T-helper 1 cell treated with Interleukin-12 subunit alpha and Interleukin-12 subunit beta and Interleukin-4 antibody, amounts not matched to agents 30 ng/mL and 1 ng/mL, for 36 hours (primary cell): ENCODE data around the gene SLC16A1. TPM values are rescaled to one million over a fixed set of nuclear protein-coding genes. Genes with fewer than 3 reads are reported as not detected.
"Not testable (repeated sequence)": the region's sequence is repeated elsewhere in the genome, so short reads cannot be mapped to it uniquely, and the experiment has no call there.

Experiments
- intact Hi-C: fragments of 100-400 bp; cut with micrococcal nuclease; formaldehyde crosslinking; loops from one replicate; pipeline ENCODE4 v1.15.1; 2024
- total RNA-seq: library from RNA; stranded (reverse); gene quantifications from 2 replicates; pipeline ENCODE4 v1.2.3, GENCODE V29; 2022

SLC16A1 gene, protein sequence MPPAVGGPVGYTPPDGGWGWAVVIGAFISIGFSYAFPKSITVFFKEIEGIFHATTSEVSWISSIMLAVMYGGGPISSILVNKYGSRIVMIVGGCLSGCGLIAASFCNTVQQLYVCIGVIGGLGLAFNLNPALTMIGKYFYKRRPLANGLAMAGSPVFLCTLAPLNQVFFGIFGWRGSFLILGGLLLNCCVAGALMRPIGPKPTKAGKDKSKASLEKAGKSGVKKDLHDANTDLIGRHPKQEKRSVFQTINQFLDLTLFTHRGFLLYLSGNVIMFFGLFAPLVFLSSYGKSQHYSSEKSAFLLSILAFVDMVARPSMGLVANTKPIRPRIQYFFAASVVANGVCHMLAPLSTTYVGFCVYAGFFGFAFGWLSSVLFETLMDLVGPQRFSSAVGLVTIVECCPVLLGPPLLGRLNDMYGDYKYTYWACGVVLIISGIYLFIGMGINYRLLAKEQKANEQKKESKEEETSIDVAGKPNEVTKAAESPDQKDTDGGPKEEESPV
- 47.7 and 48.8 TPM in 2 replicates for total RNA-seq

DNA sequence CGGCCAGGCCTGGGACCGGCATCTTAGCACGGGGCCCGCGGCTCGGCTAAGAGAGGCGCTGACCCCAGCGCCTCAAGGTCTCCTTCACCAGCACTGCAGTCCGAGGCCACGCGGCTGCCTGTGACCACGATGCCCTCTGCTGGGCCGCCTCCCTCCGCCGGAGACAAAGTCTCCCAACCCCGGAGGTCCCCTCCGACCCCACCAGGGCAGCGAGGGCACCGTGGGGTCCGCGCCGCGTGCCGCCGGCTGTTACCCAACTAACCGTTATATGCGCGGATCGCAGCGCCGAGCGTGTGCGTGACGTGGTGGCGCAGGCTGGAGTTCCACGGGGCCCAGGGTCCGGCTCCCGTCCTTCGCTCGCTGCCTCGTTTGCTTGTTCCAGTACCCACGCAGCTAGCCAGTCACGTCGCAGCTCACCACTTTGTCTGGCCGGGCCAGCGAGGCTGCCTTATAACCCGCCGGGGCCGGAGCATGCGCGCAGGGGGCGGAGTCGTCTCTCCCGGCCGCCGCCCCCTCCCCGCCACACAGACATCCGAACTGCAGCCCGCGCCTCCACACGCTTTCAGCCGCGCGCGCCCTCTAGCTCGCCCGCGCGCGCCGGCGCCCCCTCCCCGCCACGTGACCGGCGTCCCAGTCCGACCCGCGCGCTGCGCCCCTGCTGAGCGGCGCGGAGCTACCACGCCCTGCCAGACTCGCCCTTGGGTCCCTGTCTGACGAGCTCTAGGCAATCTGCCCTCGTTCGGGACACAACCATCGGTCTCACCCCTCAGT is at the start of gene SLC16A1:
Gene SLC16A1 (minus strand): TSS at position 424 of the 771 bp plus-strand sequence. CDS start 26,888 bp downstream, outside the sequence.
- intact Hi-C loops = loop anchor here (1.0 to 10.0 kb wide), 15 partner anchors 51 to 1761 kb away; partner anchors contain the start of genes BCAS2, CAPZA1, CTTNBP2NL and LRIG2

GRCh38 chr1:113003751-113004690 is 48.0 kb upstream of the SLC16A1 start:
- intact Hi-C loops = no loop called here

GRCh38 chr1:113002297-113002696 is 46.3 kb upstream of the SLC16A1 start:
- intact Hi-C loops = no loop called here

GRCh38 chr1:112998592-112999235 is 42.7 kb upstream of the SLC16A1 start:
- intact Hi-C loops = no loop called here

GRCh38 chr1:112997781-112998180 is 41.8 kb upstream of the SLC16A1 start:
- intact Hi-C loops = no loop called here

DNA sequence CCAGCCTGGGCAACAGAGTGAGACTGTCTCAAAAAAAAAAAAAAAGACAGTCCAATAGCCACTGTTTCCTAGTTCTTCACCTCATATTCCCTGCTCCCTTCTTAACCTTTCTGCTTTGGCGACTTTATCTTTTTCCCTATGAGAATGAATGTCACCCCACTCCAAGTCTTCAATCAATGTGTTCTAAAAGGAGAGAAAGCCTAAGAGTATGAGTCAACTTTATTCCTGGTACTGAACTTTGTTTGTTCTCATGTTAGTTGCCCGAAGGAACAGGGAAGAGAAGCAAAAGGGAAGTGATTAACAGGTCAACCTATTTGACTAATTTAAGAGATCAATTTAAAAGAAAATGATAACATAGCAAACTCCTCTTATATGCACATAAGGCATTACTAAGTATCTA is 39.9 kb upstream of the SLC16A1 start:
- intact Hi-C loops = no loop called here

- intact Hi-C loops = not testable (repeated sequence)
Observed at GRCh38 chr1:112995021-112995420, 39.0 kb upstream of the SLC16A1 start.

GRCh38 chr1:112992780-112993179 is 36.8 kb upstream of the SLC16A1 start:
- intact Hi-C loops = no loop called here

DNA sequence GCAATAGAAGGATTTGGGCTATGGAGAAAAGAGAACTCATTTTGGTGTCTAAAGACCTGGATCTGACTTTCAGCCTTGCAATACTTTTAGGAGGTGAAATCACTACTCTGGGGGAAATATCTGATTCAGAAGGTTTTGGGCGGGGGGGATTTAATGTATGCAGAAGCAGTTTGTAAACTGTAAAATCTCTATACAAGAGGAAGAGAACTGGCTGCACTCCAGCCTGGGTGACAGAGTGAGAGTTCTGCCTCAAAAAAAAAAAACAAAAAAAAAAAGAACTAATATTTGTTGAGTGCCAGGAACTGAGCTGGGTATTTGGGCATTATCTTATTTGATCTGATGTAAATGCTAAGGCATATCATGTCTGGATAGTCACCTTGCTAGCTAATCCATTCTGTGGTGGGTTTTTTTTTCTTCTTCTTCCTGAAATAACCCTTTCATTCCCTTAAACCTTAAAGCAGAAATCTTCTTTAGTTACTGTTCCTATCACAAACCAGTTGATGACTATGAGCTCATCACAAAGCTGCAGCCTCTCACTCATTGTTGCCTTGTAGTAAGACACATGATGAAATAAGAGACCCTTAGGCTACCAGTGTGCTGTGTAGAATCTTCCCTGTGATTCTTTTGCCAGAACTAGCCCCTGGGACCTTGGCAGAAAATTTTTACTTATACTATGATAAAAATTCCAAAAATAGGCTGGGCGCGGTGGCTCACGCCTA is 35.6 kb upstream of the SLC16A1 start:
- intact Hi-C loops = no loop called here

DNA sequence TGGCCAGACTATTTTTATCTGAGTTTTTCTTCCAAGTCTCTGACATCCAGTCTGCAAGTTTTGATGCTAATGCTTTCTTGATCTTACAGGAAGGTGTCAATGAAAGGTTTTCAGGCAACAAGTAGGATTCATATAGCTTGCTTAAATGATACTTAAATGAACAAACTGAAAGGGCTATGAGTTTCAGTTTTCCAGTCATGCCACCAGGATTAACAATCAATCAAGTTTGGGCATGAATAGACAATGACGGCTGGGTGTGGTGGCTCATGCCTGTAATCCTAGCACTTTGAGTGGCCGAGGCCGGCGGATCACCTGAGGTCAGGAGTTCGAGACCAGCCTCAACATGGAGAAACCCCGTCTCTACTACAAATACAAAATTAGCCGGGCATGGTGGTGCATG is 34.3 kb upstream of the SLC16A1 start:
- intact Hi-C loops = no loop called here

- intact Hi-C loops = no loop called here
Observed at GRCh38 chr1:112988367-112988766, 32.4 kb upstream of the SLC16A1 start.

DNA sequence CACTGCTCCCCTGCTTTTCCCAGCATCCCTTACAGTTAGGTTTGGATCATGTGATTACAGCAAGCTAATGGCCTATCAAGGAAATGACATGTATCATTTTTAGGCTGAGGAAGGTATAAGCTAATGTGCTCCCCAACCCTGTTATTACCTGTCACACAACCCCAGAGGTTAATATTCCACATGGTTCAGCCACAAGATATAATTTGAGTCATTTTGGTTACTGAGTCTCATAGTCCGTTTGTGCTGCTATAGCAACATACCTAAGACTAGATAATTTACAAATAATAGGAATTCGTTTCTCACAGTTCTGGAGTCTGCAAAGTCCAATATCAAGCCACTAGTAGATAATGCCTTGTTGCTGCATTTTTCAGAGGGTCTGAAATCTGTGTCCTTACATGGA is 29.1 kb upstream of the SLC16A1 start:
- intact Hi-C loops = no loop called here

- intact Hi-C loops = no loop called here
Observed at GRCh38 chr1:112983537-112984131, 27.6 kb upstream of the SLC16A1 start.

DNA sequence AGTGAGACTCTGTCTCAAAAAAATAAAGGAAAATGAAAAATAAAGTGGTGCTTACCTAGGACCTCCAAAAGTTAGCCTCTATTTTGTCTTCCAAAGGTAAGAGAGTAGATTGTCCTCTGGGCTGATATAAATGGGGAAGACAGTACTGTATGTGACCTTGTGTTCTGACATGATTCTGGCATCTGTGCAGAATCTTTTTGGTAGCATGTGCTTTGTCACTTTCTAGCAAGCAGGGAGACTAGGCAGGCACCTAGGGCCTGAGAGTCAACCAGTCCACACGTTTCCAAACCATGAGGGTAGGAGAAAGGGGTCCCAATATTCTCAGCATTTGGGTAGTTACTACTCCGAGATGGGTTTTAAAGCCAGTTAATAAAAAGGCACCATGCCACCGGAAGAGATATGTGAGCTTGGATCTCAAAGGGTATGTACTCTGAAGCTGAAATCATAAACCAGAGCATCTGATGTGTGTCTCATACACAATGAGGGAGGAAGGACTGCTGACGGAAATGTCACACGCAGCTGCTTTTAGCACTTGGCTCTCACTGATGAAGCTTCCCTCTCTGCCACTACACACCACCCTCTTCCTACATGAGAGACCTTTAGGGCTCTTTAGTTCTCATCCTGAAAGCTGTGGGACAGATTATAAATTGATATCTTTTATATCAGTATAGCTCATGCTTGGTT is 27.0 kb upstream of the SLC16A1 start:
- intact Hi-C loops = no loop called here

- intact Hi-C loops = no loop called here
Observed at GRCh38 chr1:112982328-112982727, 26.3 kb upstream of the SLC16A1 start.

DNA sequence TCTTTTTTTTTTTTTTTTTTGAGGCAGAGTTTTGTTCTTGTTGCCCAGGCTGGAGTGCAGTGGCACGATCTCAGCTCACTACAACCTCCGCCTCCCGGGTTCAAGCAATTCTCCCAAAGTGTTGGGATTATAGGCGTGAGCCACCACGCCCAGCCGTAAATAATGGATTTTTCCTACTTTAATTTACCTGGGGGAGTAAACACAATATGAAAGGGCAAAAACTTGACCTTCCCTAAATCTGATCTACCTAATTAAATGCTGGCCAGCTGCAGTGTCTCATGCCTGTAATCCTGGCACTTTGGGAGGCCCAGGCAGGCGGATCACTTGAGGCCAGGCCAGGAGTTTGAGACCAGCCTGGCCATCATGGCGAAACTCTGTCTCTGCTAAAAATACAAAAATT is 25.8 kb upstream of the SLC16A1 start:
- intact Hi-C loops = not testable (repeated sequence)

- intact Hi-C loops = no loop called here
Observed at GRCh38 chr1:112981426-112981825, 25.4 kb upstream of the SLC16A1 start.

DNA sequence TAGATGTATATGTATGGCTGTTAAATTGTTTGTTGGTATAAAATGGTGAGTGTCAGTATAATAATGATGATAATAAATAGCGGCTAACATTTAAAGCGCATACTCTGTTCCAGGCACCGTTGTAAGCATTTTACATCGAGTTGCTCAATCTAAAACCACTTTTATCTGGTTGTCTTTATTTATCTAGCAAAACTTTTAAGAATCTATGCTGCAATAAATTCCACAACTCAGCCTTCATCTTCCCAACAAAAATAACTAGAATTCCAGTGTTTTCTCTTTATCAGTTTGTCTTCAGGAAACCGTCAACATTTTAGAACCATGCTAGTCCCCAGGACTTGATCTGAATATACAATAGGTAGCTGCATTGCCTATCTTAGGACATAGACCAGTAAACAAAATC is 19.3 kb upstream of the SLC16A1 start:
- intact Hi-C loops = no loop called here

DNA sequence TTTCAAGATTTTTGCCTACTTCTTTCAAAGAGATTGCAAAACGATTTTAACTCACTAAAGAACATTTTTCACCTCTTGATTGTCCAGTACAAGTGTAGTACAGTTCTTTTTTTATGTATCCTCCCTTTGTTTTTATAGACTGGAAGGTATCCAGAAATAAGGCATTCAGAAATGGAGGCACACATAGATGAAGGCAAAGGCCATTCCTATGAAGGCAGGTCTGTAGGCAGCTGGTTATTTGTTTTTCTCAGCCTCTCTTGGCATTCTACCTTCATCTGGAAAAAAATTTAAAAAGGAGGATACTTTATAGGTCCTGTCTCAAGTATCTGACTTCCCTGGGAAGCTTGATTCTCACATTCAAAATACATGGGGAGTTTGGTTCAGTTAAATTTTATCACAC is 18.6 kb upstream of the SLC16A1 start:
- intact Hi-C loops = no loop called here
